Epithelial cell of esophagus (primary cell): ENCODE data around the gene FGGY.
"Not testable (repeated sequence)": the region's sequence is repeated elsewhere in the genome, so short reads cannot be mapped to it uniquely, and the experiment has no call there.

Experiments
- DNase-seq: peaks from one replicate; pipeline ENCODE4 v3.0.0; 2010; ENCODE audit warnings: low read depth
- H3K4me3 ChIP-seq: 2 replicates; pipeline ENCODE4 v1.5.1; 2011; ENCODE audit warnings: mild to moderate bottlenecking, low read length, control low read depth
- TF ChIP-seq, protein P1 (sequence below): IDR thresholded peaks from 2 replicates; pipeline ENCODE4 v1.5.1; 2011; ENCODE audit warnings: low read depth, mild to moderate bottlenecking, low read length, control low read depth, inconsistent platforms; ENCODE audit not compliant: insufficient read depth; ENCODE audit errors: missing control alignments

FGGY gene

DNA sequence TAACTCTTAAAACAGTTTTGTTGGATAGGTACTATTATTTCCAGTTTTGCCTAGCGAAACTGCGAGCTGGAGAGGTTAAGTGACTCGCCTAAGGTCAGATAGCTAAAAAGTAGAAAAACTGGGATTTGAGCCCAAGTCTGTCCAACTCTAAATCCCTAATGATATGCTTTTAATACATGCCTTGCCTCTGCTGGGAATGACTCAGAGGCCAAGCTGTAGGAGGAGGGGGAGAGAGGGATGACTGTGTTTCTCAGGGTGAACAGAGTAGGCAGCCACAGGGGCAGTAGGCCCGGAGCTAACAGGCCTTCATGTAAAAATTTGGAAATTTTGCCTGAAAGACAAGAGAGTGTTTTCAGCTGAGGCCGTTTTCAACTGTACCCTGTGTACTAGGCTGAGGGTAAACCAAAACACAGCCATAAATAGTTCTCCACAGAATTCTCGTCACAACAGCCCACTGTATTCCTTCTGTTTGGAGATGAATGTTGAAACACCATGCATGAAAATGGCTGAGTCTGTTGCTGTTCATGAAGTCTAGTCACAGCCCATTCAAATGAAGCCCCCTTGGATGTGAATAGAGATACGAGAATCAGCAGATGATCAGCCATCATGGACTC lies 410.4 kb downstream of the FGGY start:
- H3K4me3 ChIP-seq, result no peak overlapping the region
- TF ChIP-seq, protein P1, sequence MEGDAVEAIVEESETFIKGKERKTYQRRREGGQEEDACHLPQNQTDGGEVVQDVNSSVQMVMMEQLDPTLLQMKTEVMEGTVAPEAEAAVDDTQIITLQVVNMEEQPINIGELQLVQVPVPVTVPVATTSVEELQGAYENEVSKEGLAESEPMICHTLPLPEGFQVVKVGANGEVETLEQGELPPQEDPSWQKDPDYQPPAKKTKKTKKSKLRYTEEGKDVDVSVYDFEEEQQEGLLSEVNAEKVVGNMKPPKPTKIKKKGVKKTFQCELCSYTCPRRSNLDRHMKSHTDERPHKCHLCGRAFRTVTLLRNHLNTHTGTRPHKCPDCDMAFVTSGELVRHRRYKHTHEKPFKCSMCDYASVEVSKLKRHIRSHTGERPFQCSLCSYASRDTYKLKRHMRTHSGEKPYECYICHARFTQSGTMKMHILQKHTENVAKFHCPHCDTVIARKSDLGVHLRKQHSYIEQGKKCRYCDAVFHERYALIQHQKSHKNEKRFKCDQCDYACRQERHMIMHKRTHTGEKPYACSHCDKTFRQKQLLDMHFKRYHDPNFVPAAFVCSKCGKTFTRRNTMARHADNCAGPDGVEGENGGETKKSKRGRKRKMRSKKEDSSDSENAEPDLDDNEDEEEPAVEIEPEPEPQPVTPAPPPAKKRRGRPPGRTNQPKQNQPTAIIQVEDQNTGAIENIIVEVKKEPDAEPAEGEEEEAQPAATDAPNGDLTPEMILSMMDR, result no peak
- peak; percentile 82 for DNase-seq

GRCh38 chr1:59709333-59709732 lies 412.4 kb downstream of the FGGY start:
- TF ChIP-seq, protein P1, result no peak
- DNase-seq, result no peak
- H3K4me3 ChIP-seq, result no peak overlapping the region

DNA sequence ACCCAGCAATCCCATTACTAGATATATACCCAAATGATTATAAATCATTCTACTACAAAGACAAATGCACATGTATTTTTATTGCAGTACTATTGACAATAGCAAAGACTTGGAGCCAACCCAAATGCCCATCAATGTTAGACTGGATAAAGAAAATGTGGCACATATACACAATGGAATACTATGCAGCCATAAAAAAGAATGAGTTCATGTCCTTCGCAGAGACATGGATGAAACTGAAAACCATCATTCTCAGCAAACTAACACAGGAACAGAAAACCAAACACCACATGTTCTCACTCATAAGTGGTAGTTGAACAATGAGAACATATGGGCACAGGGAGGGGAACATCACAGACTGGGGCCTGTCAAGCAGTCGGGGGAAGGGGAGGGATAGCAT lies 414.0 kb downstream of the FGGY start:
- DNase-seq, H3K4me3 ChIP-seq: not testable (repeated sequence)

DNA sequence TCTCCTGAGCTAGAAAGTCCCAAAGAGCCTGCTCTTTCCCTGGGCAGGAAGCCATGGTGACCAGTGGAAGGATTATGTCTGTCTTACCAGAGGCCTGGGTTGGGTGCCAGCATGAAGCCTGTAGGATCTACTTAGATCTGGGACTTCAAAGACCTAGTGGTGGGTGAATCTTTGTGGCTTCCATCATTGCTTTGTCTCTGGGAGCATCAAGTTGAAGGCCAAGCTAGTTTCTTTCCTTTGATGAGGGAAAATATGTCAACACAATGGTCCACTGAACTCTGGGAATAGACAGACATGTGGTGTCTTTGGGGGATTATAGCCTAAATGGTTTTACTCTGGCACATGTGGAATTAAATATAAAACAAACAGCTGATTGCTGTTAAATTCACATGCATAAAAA lies 417.3 kb downstream of the FGGY start:
- TF ChIP-seq, protein P1, result no peak
- H3K4me3 ChIP-seq, result no peak overlapping the region
- no peak for DNase-seq

DNA sequence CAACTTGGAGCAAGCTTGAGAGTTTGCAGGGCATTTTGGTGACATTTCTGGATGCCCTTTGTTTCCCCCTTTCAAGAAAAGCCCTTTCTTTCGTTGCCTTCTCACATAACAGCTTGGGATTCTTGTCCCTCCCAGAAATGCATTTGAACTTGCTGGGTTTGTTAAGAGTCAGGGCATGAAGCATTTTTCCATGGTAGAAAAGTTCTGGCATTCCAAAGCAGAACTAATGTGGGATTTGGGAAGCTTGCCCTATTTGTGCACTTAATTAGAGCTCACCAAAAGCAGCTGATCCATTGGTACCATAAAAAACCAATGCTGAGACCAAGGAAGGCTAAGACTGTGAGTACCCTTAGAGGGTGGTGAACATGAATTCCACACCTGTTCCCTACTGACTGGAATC lies 418.1 kb downstream of the FGGY start:
- no peak overlapping the region for H3K4me3 ChIP-seq
- TF ChIP-seq, protein P1, result no peak
- DNase-seq, result no peak

DNA sequence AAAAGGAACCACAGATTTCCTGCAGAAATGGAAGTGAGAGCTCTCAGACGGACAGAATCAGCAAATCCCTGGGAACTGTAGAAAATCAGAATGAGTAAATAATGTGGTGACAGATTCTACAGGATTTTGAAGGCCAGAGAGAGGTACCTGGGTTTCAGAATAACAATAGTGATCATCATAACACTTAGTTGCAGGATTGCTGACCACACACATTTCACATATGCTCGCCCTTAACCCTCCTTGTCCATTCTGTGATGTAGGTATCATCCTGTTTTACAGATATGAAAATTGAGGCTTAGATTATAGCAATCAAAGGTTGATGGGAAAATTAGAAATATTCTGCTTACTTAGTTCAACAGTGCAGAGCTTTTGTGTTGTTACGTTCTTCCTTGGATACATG lies 419.9 kb downstream of the FGGY start:
- no peak overlapping the region for H3K4me3 ChIP-seq
- TF ChIP-seq, protein P1, result no peak
- no peak for DNase-seq

- DNase-seq, result peak; percentile 11
- H3K4me3 ChIP-seq, result no peak overlapping the region
- TF ChIP-seq, protein P1, result no peak
Observed at GRCh38 chr1:59718064-59718988, 421.4 kb downstream of the FGGY start.
